Measurements from ENCODE around the gene PNPLA7. TPM values are rescaled to one million over a fixed set of nuclear protein-coding genes. Genes with fewer than 3 reads are reported as not detected.
A peak's percentile ranks its signal among the peaks of the same experiment; 100 is the strongest.

Gene PNPLA7
- total RNA-seq, 4 donors from 2014 or later: 0.26 to 25.7 (median 3.4) TPM

GRCh38 chr9:137478613-137478961, 71.6 kb downstream of the PNPLA7 start:
- Histone ChIP-seq H3K9me3 (peaks cover 0 to 7% of the 10 kb centered on the region in 2 donors), H3K4me3 (no peak overlapping the region), H3K4me1 (no peaks in the 10 kb centered on the region), H3K27me3 (no peaks in the 10 kb centered on the region), H3K27ac (no peak overlapping the region), H3K36me3 (no peaks in the 10 kb centered on the region)
- TF ChIP-seq, protein P1, sequence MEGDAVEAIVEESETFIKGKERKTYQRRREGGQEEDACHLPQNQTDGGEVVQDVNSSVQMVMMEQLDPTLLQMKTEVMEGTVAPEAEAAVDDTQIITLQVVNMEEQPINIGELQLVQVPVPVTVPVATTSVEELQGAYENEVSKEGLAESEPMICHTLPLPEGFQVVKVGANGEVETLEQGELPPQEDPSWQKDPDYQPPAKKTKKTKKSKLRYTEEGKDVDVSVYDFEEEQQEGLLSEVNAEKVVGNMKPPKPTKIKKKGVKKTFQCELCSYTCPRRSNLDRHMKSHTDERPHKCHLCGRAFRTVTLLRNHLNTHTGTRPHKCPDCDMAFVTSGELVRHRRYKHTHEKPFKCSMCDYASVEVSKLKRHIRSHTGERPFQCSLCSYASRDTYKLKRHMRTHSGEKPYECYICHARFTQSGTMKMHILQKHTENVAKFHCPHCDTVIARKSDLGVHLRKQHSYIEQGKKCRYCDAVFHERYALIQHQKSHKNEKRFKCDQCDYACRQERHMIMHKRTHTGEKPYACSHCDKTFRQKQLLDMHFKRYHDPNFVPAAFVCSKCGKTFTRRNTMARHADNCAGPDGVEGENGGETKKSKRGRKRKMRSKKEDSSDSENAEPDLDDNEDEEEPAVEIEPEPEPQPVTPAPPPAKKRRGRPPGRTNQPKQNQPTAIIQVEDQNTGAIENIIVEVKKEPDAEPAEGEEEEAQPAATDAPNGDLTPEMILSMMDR (IDR thresholded peaks at IDR 0.05): no peak
- no peak for TF ChIP-seq POLR2A (IDR thresholded peaks at IDR 0.05)
- DNase-seq: no peak
- intact Hi-C loops (cut with DNase I; ENCODE audit: low total_unique reads): no loop called here

DNA sequence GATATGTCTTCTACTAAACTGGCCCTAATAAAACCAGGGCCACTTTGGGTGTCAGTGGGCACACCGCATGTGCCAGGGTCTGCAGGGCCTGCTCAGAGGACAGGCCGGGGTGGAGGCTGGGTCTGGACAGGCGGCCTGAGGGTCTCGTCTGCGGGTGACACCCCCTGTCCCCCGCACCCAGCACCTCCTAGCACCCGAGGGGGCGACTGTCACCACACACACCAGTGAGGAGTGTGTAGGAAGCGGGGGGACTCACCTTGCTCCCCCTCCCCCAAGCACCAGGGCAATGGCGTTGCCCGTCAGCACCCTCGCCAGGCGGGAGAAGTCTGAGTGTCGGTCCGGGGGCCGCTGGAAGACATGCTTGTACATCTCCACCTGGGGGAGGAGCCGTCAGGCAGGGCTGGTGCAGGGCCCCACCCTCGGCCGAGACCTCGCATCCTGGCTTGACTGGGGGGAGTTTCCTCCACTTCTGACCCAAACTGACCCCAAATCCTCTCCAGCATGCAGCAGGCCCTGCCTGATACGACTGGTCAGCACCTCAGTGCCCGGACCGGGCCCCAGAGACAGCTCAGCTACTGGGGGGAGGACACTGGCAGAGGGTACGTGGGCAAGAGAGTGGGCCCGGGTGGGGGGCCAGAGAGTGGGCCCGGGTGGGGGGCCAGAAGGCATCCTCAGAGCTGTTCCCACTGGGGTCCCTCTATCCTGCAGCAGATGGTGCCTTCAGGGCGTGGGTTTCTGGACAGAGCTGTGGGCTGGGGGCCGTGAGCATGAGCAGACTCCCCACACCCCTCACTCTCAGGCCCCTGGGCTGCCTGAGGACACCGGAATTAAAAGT, 72.2 kb downstream of the PNPLA7 start:
- no peak for TF ChIP-seq POLR2A (IDR thresholded peaks at IDR 0.05)
- TF ChIP-seq, protein P1 (IDR thresholded peaks at IDR 0.05): no peak
- no peaks in the 10 kb centered on the region for H3K27me3 ChIP-seq
- intact Hi-C loops (cut with DNase I; ENCODE audit: low total_unique reads): no loop called here
- DNase-seq: peak in 1 of 2 donors; percentile 12
- no peaks in the 10 kb centered on the region for H3K4me1 ChIP-seq
- H3K4me3 ChIP-seq: no peak overlapping the region
- no peaks in the 10 kb centered on the region for H3K36me3 ChIP-seq
- no peak overlapping the region for H3K27ac ChIP-seq
- H3K9me3 ChIP-seq: peaks cover 0 to 7% of the 10 kb centered on the region in 2 donors

GRCh38 chr9:137476856-137477255, 73.3 kb downstream of the PNPLA7 start:
- no peaks in the 10 kb centered on the region for H3K4me1 ChIP-seq
- no peak for DNase-seq
- no peak overlapping the region for H3K4me3 ChIP-seq
- TF ChIP-seq, protein P1 (IDR thresholded peaks at IDR 0.05): no peak
- no peak for TF ChIP-seq POLR2A (IDR thresholded peaks at IDR 0.05)
- no peaks in the 10 kb centered on the region for H3K36me3 ChIP-seq
- intact Hi-C loops (cut with DNase I; ENCODE audit: low total_unique reads): no loop called here
- H3K27me3 ChIP-seq: no peaks in the 10 kb centered on the region
- peaks cover 0 to 7% of the 10 kb centered on the region in 2 donors for H3K9me3 ChIP-seq
- H3K27ac ChIP-seq: no peak overlapping the region

DNA sequence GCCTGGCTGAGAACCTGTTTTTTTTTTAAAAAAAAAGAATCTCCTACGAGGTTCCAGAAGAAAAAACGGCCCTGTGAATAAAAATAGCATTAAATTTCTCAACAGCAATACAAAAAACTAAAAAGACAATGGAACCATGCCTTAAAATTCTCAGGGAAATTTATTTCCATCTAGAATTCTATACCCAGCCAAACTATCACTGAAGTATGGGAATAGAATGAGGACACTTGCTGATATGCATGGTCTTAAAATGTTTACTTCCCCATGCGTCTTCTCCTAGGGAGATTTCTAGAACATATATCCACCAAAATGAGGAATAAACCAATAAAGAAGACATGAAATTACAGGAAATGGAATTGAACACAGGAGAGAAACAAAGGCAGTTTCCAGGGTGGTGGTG, 74.5 kb downstream of the PNPLA7 start:
- Histone ChIP-seq H3K36me3 (no peaks in the 10 kb centered on the region), H3K4me3 (no peak overlapping the region), H3K27ac (no peak overlapping the region), H3K9me3 (peaks cover 0 to 7% of the 10 kb centered on the region in 2 donors), H3K4me1 (no peaks in the 10 kb centered on the region), H3K27me3 (no peaks in the 10 kb centered on the region)
- TF ChIP-seq, protein P1 (IDR thresholded peaks at IDR 0.05): no peak
- TF ChIP-seq POLR2A (IDR thresholded peaks at IDR 0.05): no peak
- DNase-seq: no peak
- intact Hi-C loops (cut with DNase I; ENCODE audit: low total_unique reads): no loop called here

DNA sequence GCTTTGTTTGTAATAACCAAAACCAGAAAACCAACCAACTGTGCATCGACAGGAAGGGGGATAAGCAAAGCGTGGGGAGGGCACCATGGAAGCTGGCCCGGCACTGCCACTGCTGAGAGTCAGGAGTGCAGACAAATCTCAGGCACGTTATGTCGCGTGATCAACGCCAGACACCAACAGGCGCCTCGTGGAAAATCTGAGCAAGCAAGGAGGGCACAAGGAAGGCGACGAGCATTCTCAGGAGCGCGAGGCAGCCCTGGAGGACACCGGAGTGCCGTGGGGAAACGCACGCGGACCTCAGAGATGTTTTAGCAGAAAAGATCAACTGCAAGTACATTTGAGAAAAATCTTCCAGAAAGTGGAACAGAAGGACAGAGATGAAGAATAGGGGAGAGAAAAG, 75.9 kb downstream of the PNPLA7 start:
- Histone ChIP-seq H3K9me3 (peaks cover 0 to 7% of the 10 kb centered on the region in 2 donors), H3K36me3 (no peaks in the 10 kb centered on the region), H3K4me3 (no peak overlapping the region), H3K27me3 (no peaks in the 10 kb centered on the region), H3K27ac (no peak overlapping the region), H3K4me1 (no peaks in the 10 kb centered on the region)
- intact Hi-C loops (cut with DNase I; ENCODE audit: low total_unique reads): no loop called here
- no peak for DNase-seq
- TF ChIP-seq POLR2A (IDR thresholded peaks at IDR 0.05): no peak
- TF ChIP-seq, protein P1 (IDR thresholded peaks at IDR 0.05): no peak
